ENCODE data around the gene RBM23.
A peak's percentile ranks its signal among the peaks of the same experiment; 100 is the strongest.
"Not testable (repeated sequence)": the region's sequence is repeated elsewhere in the genome, so short reads cannot be mapped to it uniquely, and the experiment has no call there.

Gene RBM23

GRCh38 chr14:22860377-22860776 is 58.6 kb downstream of the RBM23 start:
- not testable (repeated sequence) for DNase-seq

- no peak for DNase-seq
Observed at GRCh38 chr14:22856428-22856827, 62.5 kb downstream of the RBM23 start.

GRCh38 chr14:22854963-22855724 is 63.8 kb downstream of the RBM23 start:
- no peak for DNase-seq

GRCh38 chr14:22854296-22854695 is 64.7 kb downstream of the RBM23 start:
- not testable (repeated sequence) for DNase-seq

GRCh38 chr14:22852940-22853767 is 65.8 kb downstream of the RBM23 start:
- peak; percentile 90 for DNase-seq

- DNase-seq, result no peak
Observed at GRCh38 chr14:22852599-22852939, 66.4 kb downstream of the RBM23 start.

GRCh38 chr14:22852178-22852577 is 66.8 kb downstream of the RBM23 start:
- DNase-seq, result not testable (repeated sequence)

GRCh38 chr14:22850944-22851764 is 67.8 kb downstream of the RBM23 start:
- no peak for DNase-seq

GRCh38 chr14:22849212-22849819 is 69.6 kb downstream of the RBM23 start:
- DNase-seq, result no peak

GRCh38 chr14:22848351-22849164 is 70.4 kb downstream of the RBM23 start:
- DNase-seq, result no peak

- no peak for DNase-seq
Observed at GRCh38 chr14:22847661-22848341, 71.1 kb downstream of the RBM23 start.

GRCh38 chr14:22846811-22847307 is 72.1 kb downstream of the RBM23 start:
- no peak for DNase-seq

GRCh38 chr14:22845821-22846625 is 72.9 kb downstream of the RBM23 start:
- no peak for DNase-seq

- no peak for DNase-seq
Observed at GRCh38 chr14:22845103-22845394, 73.9 kb downstream of the RBM23 start.

GRCh38 chr14:22844221-22845102 is 74.5 kb downstream of the RBM23 start:
- no peak for DNase-seq
